Measurements from ENCODE around the gene LPA. TPM values are rescaled to one million over a fixed set of nuclear protein-coding genes. Genes with fewer than 3 reads are reported as not detected.

The LPA gene
- total RNA-seq, 1 donor from 2014 or later = 0.30 TPM

GRCh38 chr6:160489091-160489490, 175.0 kb downstream of the LPA start:
- no peak for TF ChIP-seq CTCF (IDR thresholded peaks at IDR 0.05)
- no peak overlapping the region for H3K4me3 ChIP-seq
- H3K27ac ChIP-seq = no peak overlapping the region
- ATAC-seq = no peak
- no peak for DNase-seq
- H3K27me3 ChIP-seq (ENCODE audit: low read depth) = no peaks in the 10 kb centered on the region
- intact Hi-C loops (cut with DNase I) = no loop called here
- no peaks in the 10 kb centered on the region for H3K36me3 ChIP-seq
- no peaks in the 10 kb centered on the region for H3K9me3 ChIP-seq
- H3K4me1 ChIP-seq = no peaks in the 10 kb centered on the region

GRCh38 chr6:160487116-160487515, 177.0 kb downstream of the LPA start:
- TF ChIP-seq CTCF (IDR thresholded peaks at IDR 0.05) = no peak
- no peaks in the 10 kb centered on the region for H3K36me3 ChIP-seq
- no peaks in the 10 kb centered on the region for H3K27me3 ChIP-seq (ENCODE audit: low read depth)
- no peaks in the 10 kb centered on the region for H3K9me3 ChIP-seq
- no peak for DNase-seq
- ATAC-seq = no peak
- intact Hi-C loops (cut with DNase I) = no loop called here
- no peak overlapping the region for H3K27ac ChIP-seq
- H3K4me3 ChIP-seq = no peak overlapping the region
- H3K4me1 ChIP-seq = no peaks in the 10 kb centered on the region

Other genes starting within 250 kb of the LPA start
- gene PLG, start 38.0 kb upstream of the LPA start, total RNA-seq = 0.95 TPM

Measured in lower lobe of right lung (tissue), 2 donors.